HPDE6-E6E7 (cell line): ENCODE measurements around the gene GALNS.
"Not testable (repeated sequence)": the region's sequence is repeated elsewhere in the genome, so short reads cannot be mapped to it uniquely, and the experiment has no call there.

ENCODE experiments used
- DNase-seq: peaks from one replicate; pipeline ENCODE4 v3.0.0; 2011; ENCODE audit warnings: missing footprints; ENCODE audit errors: extremely low spot score

Gene GALNS

GRCh38 chr16:88783391-88784073, 73.2 kb downstream of the GALNS start:
- DNase-seq = no peak

- peak; percentile 92 for DNase-seq
Measured at GRCh38 chr16:88782454-88783390, 74.0 kb downstream of the GALNS start.

- DNase-seq = no peak
Measured at GRCh38 chr16:88781140-88782077, 75.3 kb downstream of the GALNS start.

GRCh38 chr16:88780142-88781062, 76.3 kb downstream of the GALNS start:
- no peak for DNase-seq

- DNase-seq = no peak
Measured at GRCh38 chr16:88779406-88780141, 77.2 kb downstream of the GALNS start.

- no peak for DNase-seq
Measured at GRCh38 chr16:88778541-88779065, 78.1 kb downstream of the GALNS start.

GRCh38 chr16:88778271-88778525, 78.5 kb downstream of the GALNS start:
- DNase-seq = no peak

GRCh38 chr16:88777471-88778270, 79.1 kb downstream of the GALNS start:
- no peak for DNase-seq

GRCh38 chr16:88775825-88776224, 80.9 kb downstream of the GALNS start:
- no peak for DNase-seq

- no peak for DNase-seq
Measured at GRCh38 chr16:88774544-88775393, 82.0 kb downstream of the GALNS start.

- DNase-seq = no peak
Measured at GRCh38 chr16:88773812-88774291, 82.9 kb downstream of the GALNS start.

- DNase-seq = no peak
Measured at GRCh38 chr16:88772871-88773811, 83.6 kb downstream of the GALNS start.

GRCh38 chr16:88771781-88772180, 85.0 kb downstream of the GALNS start:
- DNase-seq = not testable (repeated sequence)

GRCh38 chr16:88771294-88771772, 85.4 kb downstream of the GALNS start:
- no peak for DNase-seq

- no peak for DNase-seq
Measured at GRCh38 chr16:88770461-88771293, 86.1 kb downstream of the GALNS start.
